Mesenchymal stem cell (in vitro differentiated cells and primary cell): ENCODE results near the gene TREML4.
A peak's percentile ranks its signal among the peaks of the same experiment; 100 is the strongest.

Experiments
- DNase-seq: peaks from one replicate; pipeline ENCODE4 v3.0.0-alpha.2; 2013
- H2AFZ ChIP-seq: one replicate; pipeline ENCODE4 v1.6.1; 2013; ENCODE audit warnings: low read depth, mild to moderate bottlenecking, control low read depth, inconsistent platforms, low read length, moderate library complexity
- H2AK5ac ChIP-seq: 2 replicates; pipeline ENCODE4 v1.6.1; 2013; ENCODE audit warnings: low read length, moderate library complexity, mild to moderate bottlenecking, inconsistent platforms; ENCODE audit not compliant: severe bottlenecking
- H2BK120ac ChIP-seq: one replicate; pipeline ENCODE4 v1.6.1; 2013; ENCODE audit warnings: low read depth, mild to moderate bottlenecking, inconsistent platforms, low read length, moderate library complexity
- H2BK12ac ChIP-seq, 2 experiments: one replicate each; pipeline ENCODE4 v1.6.1; 2013; ENCODE audit warnings: inconsistent platforms in 2 of 2, low read length in 2 of 2, mild to moderate bottlenecking in 2 of 2, moderate library complexity in 2 of 2, control low read depth in 1 of 2
- H2BK15ac ChIP-seq: one replicate; pipeline ENCODE4 v1.6.1; 2013; ENCODE audit warnings: mild to moderate bottlenecking, low read depth, inconsistent platforms; ENCODE audit not compliant: poor library complexity, severe bottlenecking
- H2BK5ac ChIP-seq: 2 replicates; pipeline ENCODE4 v1.6.1; 2013; ENCODE audit warnings: low read depth, mild to moderate bottlenecking, low read length, control low read depth, inconsistent platforms; ENCODE audit not compliant: poor library complexity, severe bottlenecking
- H3K14ac ChIP-seq, 2 experiments: one replicate each; pipeline ENCODE4 v1.6.1; 2013; ENCODE audit warnings: inconsistent platforms in 2 of 2, low read length in 2 of 2, control low read depth in 1 of 2, mild to moderate bottlenecking in 1 of 2, moderate library complexity in 1 of 2
- H3K18ac ChIP-seq, 2 experiments: one replicate each; pipeline ENCODE4 v1.6.1; 2013; ENCODE audit warnings: inconsistent platforms in 2 of 2, low read length in 2 of 2, control low read depth in 1 of 2, low read depth in 1 of 2, mild to moderate bottlenecking in 1 of 2
- H3K23ac ChIP-seq, 2 experiments: one replicate each; pipeline ENCODE4 v1.6.1; 2013; ENCODE audit warnings: inconsistent platforms in 2 of 2, low read length in 2 of 2, mild to moderate bottlenecking in 2 of 2, moderate library complexity in 2 of 2, control low read depth in 1 of 2
- H3K27ac ChIP-seq: 2 replicates; pipeline ENCODE4 v1.5.1; 2013; ENCODE audit warnings: mild to moderate bottlenecking, moderate library complexity, low read length, control low read depth, inconsistent platforms; ENCODE audit not compliant: poor library complexity, severe bottlenecking
- H3K27me3 ChIP-seq, 2 experiments: 2 replicates each; pipeline versions ENCODE4 v1.6.1 to v1.7.0; 2013; ENCODE audit warnings: low read length in 2 of 2, mild to moderate bottlenecking in 2 of 2, moderate library complexity in 2 of 2, control low read depth in 1 of 2, inconsistent platforms in 1 of 2; ENCODE audit not compliant: control insufficient read depth in 1 of 2, insufficient read depth in 1 of 2
- H3K36me3 ChIP-seq, 2 experiments: 2 replicates each; pipeline versions ENCODE4 v1.6.1 to v1.7.0; 2013; ENCODE audit warnings: low read length in 2 of 2, control low read depth in 1 of 2, inconsistent platforms in 1 of 2, low read depth in 1 of 2, mild to moderate bottlenecking in 1 of 2; ENCODE audit not compliant: insufficient read depth in 2 of 2, control insufficient read depth in 1 of 2
- H3K4ac ChIP-seq, 2 experiments: one replicate each; pipeline ENCODE4 v1.6.1; 2013; ENCODE audit warnings: inconsistent platforms in 2 of 2, low read length in 2 of 2, mild to moderate bottlenecking in 2 of 2, moderate library complexity in 2 of 2, control low read depth in 1 of 2, low read depth in 1 of 2
- H3K4me1 ChIP-seq: 2 replicates; pipeline ENCODE4 v1.6.1; 2013; ENCODE audit warnings: low read depth, low read length, control low read depth; ENCODE audit not compliant: control insufficient read depth, insufficient read depth
- H3K4me2 ChIP-seq: 2 replicates; pipeline ENCODE4 v1.6.1; 2013; ENCODE audit warnings: low read length, mild to moderate bottlenecking, inconsistent platforms; ENCODE audit not compliant: poor library complexity, severe bottlenecking
- H3K4me3 ChIP-seq, 2 experiments: 2 replicates each; pipeline versions ENCODE4 v1.5.1 to v1.7.0; 2013; ENCODE audit warnings: low read length in 2 of 2, mild to moderate bottlenecking in 2 of 2, control low read depth in 1 of 2, low read depth in 1 of 2; ENCODE audit not compliant: insufficient read depth in 1 of 2
- H3K79me1 ChIP-seq: replicated peaks from 2 replicates; pipeline ENCODE4 v1.6.1; 2013; ENCODE audit warnings: mild to moderate bottlenecking, control low read depth, low read length, inconsistent platforms; ENCODE audit not compliant: poor library complexity, severe bottlenecking
- H3K9ac ChIP-seq: 2 replicates; pipeline ENCODE4 v1.7.0; 2013; ENCODE audit warnings: mild to moderate bottlenecking, low read length, moderate library complexity
- H3K9me3 ChIP-seq: 2 replicates; pipeline ENCODE4 v1.7.0; 2013; ENCODE audit warnings: mild to moderate bottlenecking, low read length; ENCODE audit not compliant: control insufficient read depth
- H4K8ac ChIP-seq: one replicate; pipeline ENCODE4 v1.6.1; 2013; ENCODE audit warnings: inconsistent platforms, mild to moderate bottlenecking, low read length, moderate library complexity
- H4K91ac ChIP-seq: one replicate; pipeline ENCODE4 v1.6.1; 2013; ENCODE audit warnings: mild to moderate bottlenecking, low read length, inconsistent platforms
- WGBS: methylation state at CpG from one replicate; pipeline ENCODE4 v1.1.7; 2013; ENCODE audit warnings: mixed read lengths; 5-methylcytosine and 5-hydroxymethylcytosine counted together

The TREML4 gene

DNA sequence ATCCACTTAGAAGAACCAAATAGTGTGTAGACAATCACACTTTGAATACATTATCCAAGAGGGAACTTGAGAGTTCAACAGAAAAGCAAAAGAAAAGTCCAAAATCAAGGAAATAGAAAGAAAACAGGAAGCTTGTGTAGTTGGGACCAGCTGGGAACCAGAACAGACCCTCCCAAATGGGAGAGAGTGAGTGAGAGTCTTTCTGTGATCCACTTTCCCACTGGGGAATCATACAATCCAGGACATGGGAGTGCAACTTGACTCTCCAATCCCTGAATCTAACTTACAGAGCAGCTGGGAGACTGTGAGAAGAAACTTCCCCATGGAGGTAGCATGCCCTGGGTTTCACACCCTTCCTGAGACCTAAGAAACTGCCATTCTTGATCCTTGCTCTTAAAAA lies 27.0 kb downstream of the TREML4 start:
- H3K79me1 ChIP-seq, result no peaks in the 10 kb centered on the region
- no peak overlapping the region for H3K9ac ChIP-seq
- no peak overlapping the region for H2BK5ac ChIP-seq
- peaks cover 15 to 26% of the 10 kb centered on the region in 2 experiments for H3K27me3 ChIP-seq
- no peak overlapping the region for H3K23ac ChIP-seq
- H4K8ac ChIP-seq, result no peak overlapping the region
- H3K18ac ChIP-seq, result no peak overlapping the region
- no peak overlapping the region for H2BK15ac ChIP-seq
- H3K27ac ChIP-seq, result no peak overlapping the region
- H2BK12ac ChIP-seq, result no peak overlapping the region
- DNase-seq, result no peak
- H3K4ac ChIP-seq, result no peak overlapping the region
- no peak overlapping the region for H4K91ac ChIP-seq
- no peaks in the 10 kb centered on the region for H3K36me3 ChIP-seq
- no peak overlapping the region for H2AK5ac ChIP-seq
- no peak overlapping the region for H3K4me3 ChIP-seq
- H3K14ac ChIP-seq, result no peak overlapping the region
- no peak overlapping the region for H2AFZ ChIP-seq
- H3K4me2 ChIP-seq, result no peak overlapping the region
- no peak overlapping the region for H2BK120ac ChIP-seq
- no peaks in the 10 kb centered on the region for H3K9me3 ChIP-seq
- H3K4me1 ChIP-seq, result peaks cover 2% of the 10 kb centered on the region

DNA sequence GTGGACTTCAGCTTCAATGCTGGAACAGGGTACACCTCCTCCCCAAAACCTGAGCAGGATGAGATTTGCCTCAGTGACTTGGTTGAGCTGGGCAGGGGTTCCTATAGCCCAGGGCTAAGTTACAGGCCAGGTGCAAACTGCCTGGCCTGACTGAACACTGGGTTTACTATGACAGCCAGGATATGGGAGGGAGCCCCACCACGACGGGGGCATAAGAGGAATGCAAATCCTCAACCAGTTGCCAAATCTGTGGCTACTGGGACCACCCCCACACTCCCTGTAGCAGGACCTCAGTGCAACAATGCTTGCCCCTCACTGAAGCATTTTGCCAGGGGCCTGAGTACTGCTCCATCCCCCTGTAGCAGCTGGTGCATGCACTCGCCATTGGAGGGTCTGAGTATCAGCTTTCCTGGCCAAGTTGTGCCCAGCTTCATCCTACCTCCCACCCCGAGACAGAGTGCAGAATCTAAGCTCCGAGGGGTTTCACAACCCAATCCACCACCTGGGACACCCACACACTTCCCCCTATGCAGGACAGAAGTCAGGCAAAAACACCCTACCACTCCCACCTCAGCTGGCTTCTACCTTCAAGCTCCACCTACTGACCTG lies 27.6 kb downstream of the TREML4 start:
- no peaks in the 10 kb centered on the region for H3K36me3 ChIP-seq
- WGBS, result 82% methylated on average over 5 of the region's 5 CpGs

GRCh38 chr6:41256383-41256782 lies 28.2 kb downstream of the TREML4 start:
- Histone ChIP-seq H2BK5ac (no peak overlapping the region), H3K4ac (no peak overlapping the region), H3K27ac (no peak overlapping the region), H3K18ac (no peak overlapping the region), H2AFZ (no peak overlapping the region), H4K91ac (no peak overlapping the region), H2BK15ac (no peak overlapping the region), H2BK120ac (no peak overlapping the region), H3K23ac (no peak overlapping the region), H3K4me3 (no peak overlapping the region), H3K9me3 (peaks cover 7% of the 10 kb centered on the region), H3K79me1 (no peaks in the 10 kb centered on the region), H3K27me3 (peaks cover 10 to 18% of the 10 kb centered on the region in 2 experiments), H3K36me3 (no peaks in the 10 kb centered on the region), H2BK12ac (no peak overlapping the region), H3K14ac (no peak overlapping the region), H4K8ac (no peak overlapping the region), H3K9ac (no peak overlapping the region), H3K4me2 (no peak overlapping the region), H3K4me1 (peaks cover 2% of the 10 kb centered on the region), H2AK5ac (no peak overlapping the region)
- 90% methylated on average over 1 of the region's 1 CpG for whole genome bisulfite sequencing
- no peak for DNase-seq

More for the DNA sequence above, 27.6 kb downstream of the TREML4 start:
- Histone ChIP-seq H4K8ac (no peak overlapping the region), H3K79me1 (no peaks in the 10 kb centered on the region), H2BK120ac (no peak overlapping the region), H4K91ac (no peak overlapping the region), H3K9me3 (peaks cover 4% of the 10 kb centered on the region), H3K14ac (no peak overlapping the region), H3K4me2 (no peak overlapping the region), H3K27me3 (peaks cover 15 to 25% of the 10 kb centered on the region in 2 experiments), H2BK5ac (no peak overlapping the region), H3K4me3 (no peak overlapping the region), H2AK5ac (no peak overlapping the region), H3K23ac (no peak overlapping the region), H3K27ac (no peak overlapping the region), H3K9ac (no peak overlapping the region), H3K18ac (no peak overlapping the region), H2AFZ (no peak overlapping the region), H3K4me1 (peaks cover 2% of the 10 kb centered on the region), H3K4ac (no peak overlapping the region), H2BK15ac (no peak overlapping the region), H2BK12ac (no peak overlapping the region)
- DNase-seq, result no peak

- H4K91ac ChIP-seq, result no peak overlapping the region
- H3K36me3 ChIP-seq, result no peaks in the 10 kb centered on the region
- H4K8ac ChIP-seq, result no peak overlapping the region
- no peak overlapping the region for H2BK12ac ChIP-seq
- H3K4me2 ChIP-seq, result no peak overlapping the region
- no peak overlapping the region for H2BK120ac ChIP-seq
- no peak overlapping the region for H2AK5ac ChIP-seq
- H3K27ac ChIP-seq, result peak overlapping the region; percentile 42
- peaks cover 10 to 11% of the 10 kb centered on the region in 2 experiments for H3K27me3 ChIP-seq
- peaks cover 2% of the 10 kb centered on the region for H3K4me1 ChIP-seq
- H3K18ac ChIP-seq, result no peak overlapping the region
- 70% methylated on average over 1 of the region's 2 CpGs for WGBS
- H3K23ac ChIP-seq, result no peak overlapping the region
- no peak overlapping the region for H2BK15ac ChIP-seq
- no peak overlapping the region for H2BK5ac ChIP-seq
- H3K4ac ChIP-seq, result no peak overlapping the region
- peak; percentile 53 for DNase-seq
- peaks cover 19% of the 10 kb centered on the region for H3K9me3 ChIP-seq
- no peak overlapping the region for H2AFZ ChIP-seq
- H3K9ac ChIP-seq, result no peak overlapping the region
- no peak overlapping the region for H3K14ac ChIP-seq
- no peaks in the 10 kb centered on the region for H3K79me1 ChIP-seq
- H3K4me3 ChIP-seq, result no peak overlapping the region
Measured at GRCh38 chr6:41257369-41258195, 29.4 kb downstream of the TREML4 start.
